SK-N-SH (cell line): ENCODE data around the gene UBE2U. TPM values are rescaled to one million over a fixed set of nuclear protein-coding genes. Genes with fewer than 3 reads are reported as not detected.

Source experiments
- CTCF ChIA-PET: fragments of 300-600, 350-600 bp; formaldehyde crosslinking; extraction: SDS; loops from one replicate; lab custom pipeline; 2021; lab: Yijun Ruan, JAX
- POLR2A ChIA-PET: fragments of 350-600 bp; sonication (Branson Sonifier 250); formaldehyde crosslinking; extraction: SDS; loops from one replicate; lab custom pipeline; 2020; ENCODE audit warnings: antibody characterized with exemption, inconsistent platforms; lab: Yijun Ruan, JAX
- DNase-seq: peaks from one replicate; pipeline ENCODE4 v3.0.0; 2012
- H2AFZ ChIP-seq: fragments of 200-600 bp; sonication (generic); 2 replicates; pipeline ENCODE4 v1.8.1; 2016; ENCODE audit warnings: antibody characterized with exemption, mild to moderate bottlenecking, low read depth
- H3F3A ChIP-seq: fragments of 200-600 bp; sonication (generic); replicated peaks from 2 replicates; pipeline ENCODE3; 2016; ENCODE audit warnings: antibody characterized with exemption, mild to moderate bottlenecking; ENCODE audit not compliant: insufficient read depth
- H3K27ac ChIP-seq, 2 experiments: fragments of 200-500 bp in 1 of 2; fragments of 200-600 bp in 1 of 2; sonication (Bioruptor generic) in 1 of 2; sonication (generic), shearing (Covaris generic) in 1 of 2; 2 replicates each; pipeline versions ENCODE4 v1.5.1 to v1.6.1; 2014 to 2016; ENCODE audit warnings: low read depth in 2 of 2, inconsistent platforms in 1 of 2, low read length in 1 of 2, mild to moderate bottlenecking in 1 of 2, mixed read lengths in 1 of 2
- H3K27me3 ChIP-seq: fragments of 200-600 bp; sonication (generic), shearing (Covaris generic); 2 replicates; pipeline ENCODE4 v1.6.1; 2016; ENCODE audit warnings: mixed run types; ENCODE audit not compliant: insufficient read depth
- H3K36me3 ChIP-seq, 2 experiments: fragments of 200-500 bp in 1 of 2; fragments of 200-600 bp in 1 of 2; sonication (Bioruptor generic) in 1 of 2; sonication (generic) in 1 of 2; replicated peaks in 1 of 2; 2 replicates each; pipeline versions ENCODE3 to v1.5.1; 2014 to 2016; ENCODE audit warnings: low read length in 1 of 2, mild to moderate bottlenecking in 1 of 2; ENCODE audit not compliant: insufficient read depth in 2 of 2, control insufficient read depth in 1 of 2
- H3K4me1 ChIP-seq, 2 experiments: fragments of 200-500 bp in 1 of 2; fragments of 200-600 bp in 1 of 2; sonication (Bioruptor generic) in 1 of 2; sonication (generic), shearing (Covaris generic) in 1 of 2; 2 replicates each; pipeline versions ENCODE4 v1.5.1 to v1.6.1; 2014 to 2016; ENCODE audit warnings: low read depth in 1 of 2, low read length in 1 of 2, mixed run types in 1 of 2; ENCODE audit not compliant: insufficient read depth in 2 of 2, control insufficient read depth in 1 of 2
- H3K4me2 ChIP-seq: fragments of 200-600 bp; sonication (generic), shearing (Covaris generic); 2 replicates; pipeline ENCODE4 v1.6.1; 2017; ENCODE audit warnings: mixed run types
- H3K4me3 ChIP-seq, 2 experiments: fragments of 200-500 bp in 1 of 2; fragments of 200-600 bp in 1 of 2; sonication (Bioruptor generic) in 1 of 2; sonication (generic), shearing (Covaris generic) in 1 of 2; 2 replicates each; pipeline versions ENCODE4 v1.5.1 to v1.8.1; 2014 to 2016; ENCODE audit warnings: low read depth in 2 of 2, inconsistent platforms in 1 of 2, low read length in 1 of 2, mild to moderate bottlenecking in 1 of 2, mixed read lengths in 1 of 2, moderate library complexity in 1 of 2
- H3K79me2 ChIP-seq: fragments of 200-600 bp; sonication (generic); 2 replicates; pipeline ENCODE4 v1.8.1; 2017; ENCODE audit warnings: mild to moderate bottlenecking; ENCODE audit not compliant: insufficient read depth
- H3K9ac ChIP-seq: fragments of 200-600 bp; sonication (generic); 2 replicates; pipeline ENCODE4 v1.6.1; 2017; ENCODE audit warnings: mixed run types
- H3K9me2 ChIP-seq: fragments of 200-600 bp; sonication (generic); 2 replicates; pipeline ENCODE4 v1.6.1; 2017; ENCODE audit warnings: mixed run types
- H3K9me3 ChIP-seq: fragments of 200-600 bp; sonication (generic); 2 replicates; pipeline ENCODE4 v1.6.1; 2017; ENCODE audit warnings: mixed run types, mild to moderate bottlenecking, moderate library complexity
- H4K20me1 ChIP-seq: fragments of 200-600 bp; sonication (generic); 2 replicates; pipeline ENCODE4 v1.6.1; 2017; ENCODE audit warnings: mild to moderate bottlenecking, mixed run types; ENCODE audit not compliant: insufficient read depth
- EP300 ChIP-seq, 2 experiments: IDR thresholded peaks; 2 replicates each; pipeline versions ENCODE4 v1.4.0 to v1.6.1; 2012; ENCODE audit warnings: borderline replicate concordance in 1 of 2, low read depth in 1 of 2, low read length in 1 of 2
- EZH2phosphoT487 ChIP-seq: fragments of 200-600 bp; sonication (generic); IDR thresholded peaks from 2 replicates; pipeline ENCODE4 v1.6.1; 2017; ENCODE audit warnings: low read depth, mixed run types, mild to moderate bottlenecking, antibody characterized with exemption, moderate library complexity, borderline replicate concordance
- FOXJ3 ChIP-seq: sonication (generic); formaldehyde crosslinking; IDR thresholded peaks from 2 replicates; pipeline ENCODE4 v1.5.1; 2020; ENCODE audit warnings: mild to moderate bottlenecking, missing genetic modification reagents
- FOXM1 ChIP-seq: IDR thresholded peaks from 2 replicates; pipeline ENCODE4 v1.4.0; 2012; ENCODE audit warnings: low read depth, mild to moderate bottlenecking
- GABPA ChIP-seq: IDR thresholded peaks from 2 replicates; pipeline ENCODE4 v1.4.0; 2012; ENCODE audit warnings: low read depth, mild to moderate bottlenecking
- NFIC ChIP-seq: IDR thresholded peaks from 2 replicates; pipeline ENCODE4 v1.4.0; 2012; ENCODE audit warnings: borderline replicate concordance
- POLR2AphosphoS5 ChIP-seq: IDR thresholded peaks from 2 replicates; pipeline ENCODE4 v1.6.1; 2012; ENCODE audit warnings: low read depth, low read length
- RCOR1 ChIP-seq: fragments of 150-350 bp; IDR thresholded peaks from 2 replicates; pipeline ENCODE4 v1.6.1; 2017; ENCODE audit warnings: antibody characterized with exemption, low read length
- SMC3 ChIP-seq: IDR thresholded peaks from 2 replicates; pipeline ENCODE4 v1.6.1; 2012; ENCODE audit warnings: low read depth, low read length, improper control_type of control experiment
- TAF1 ChIP-seq: IDR thresholded peaks from 2 replicates; pipeline ENCODE4 v1.6.1; 2012; ENCODE audit warnings: low read depth, mild to moderate bottlenecking, low read length, moderate library complexity, borderline replicate concordance
- TCF12 ChIP-seq: IDR thresholded peaks from 2 replicates; pipeline ENCODE4 v1.4.0; 2012
- TEAD4 ChIP-seq: IDR thresholded peaks from 2 replicates; pipeline ENCODE4 v1.4.0; 2012; ENCODE audit warnings: mild to moderate bottlenecking, borderline replicate concordance; ENCODE audit not compliant: insufficient read depth
- WGBS: methylation state at CpG from one replicate; pipeline ENCODE4 v1.1.6; 2017; ENCODE audit warnings: low lambda C conversion rate; 5-methylcytosine and 5-hydroxymethylcytosine counted together
- polyA plus RNA-seq, 3 experiments: library from polyadenylated mRNA; depleted of rRNA; stranded (reverse); fragments of >200 nt; gene quantifications; 2 replicates each; pipeline ENCODE4 v1.2.3, GENCODE V29; 2012
- TF ChIP-seq, protein P1 (sequence below): fragments of 150-350 bp; IDR thresholded peaks from 2 replicates; pipeline ENCODE4 v1.6.1; 2017; ENCODE audit warnings: antibody characterized with exemption, low read length, low read depth, borderline replicate concordance
- TF ChIP-seq, protein P2 (sequence below): IDR thresholded peaks from 2 replicates; pipeline ENCODE4 v1.4.0; 2012; ENCODE audit warnings: low read depth
- TF ChIP-seq, protein P3 (sequence below): fragments of 200-600 bp; sonication (generic); IDR thresholded peaks from 2 replicates; pipeline ENCODE4 v1.6.1; 2017; ENCODE audit warnings: antibody characterized with exemption, mild to moderate bottlenecking, moderate library complexity
- TF ChIP-seq, protein P4 (sequence below): IDR thresholded peaks from 2 replicates; pipeline ENCODE4; 2012

The UBE2U gene
- polyA plus RNA-seq, 1 of the 3 experiments (the other 2 are of a cell fraction) = not detected

DNA sequence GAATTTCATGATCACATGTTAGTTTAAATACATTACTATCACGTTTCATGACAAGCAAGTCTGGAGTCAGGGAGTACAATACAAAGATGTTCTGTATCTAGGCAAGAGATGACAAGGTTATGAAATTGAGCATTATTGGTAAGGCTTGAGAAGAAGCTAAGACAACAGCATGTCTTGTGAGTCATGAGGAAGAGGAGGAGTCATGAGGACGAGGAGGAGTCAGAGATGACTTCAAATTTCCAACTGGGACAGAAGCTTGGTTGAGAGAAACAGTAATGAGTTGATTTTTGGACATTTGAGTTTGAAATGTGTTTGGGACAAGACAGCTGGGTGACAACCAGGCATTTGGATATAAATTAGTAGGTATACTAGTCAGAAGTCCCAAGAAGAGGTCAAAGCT is 4.3 kb upstream of the UBE2U start:
- 61% methylated on average over 2 of the region's 2 CpGs for WGBS
- no peaks in the 10 kb centered on the region for H3K9me3 ChIP-seq
- H3K79me2 ChIP-seq = no peaks in the 10 kb centered on the region
- H3K4me2 ChIP-seq = no peak overlapping the region
- peaks cover 0 to 35% of the 10 kb centered on the region in 2 experiments; a peak in 2 of 4 replicates for H3K4me1 ChIP-seq
- no peak for DNase-seq
- ChIA-PET POLR2A (no interaction called here), CTCF (interaction anchor here (0.6 to 1.5 kb wide), 2 partner anchors 19 to 44 kb away, joined by 3 to 4 read pairs; no protein-coding TSS in a partner anchor)
- TF ChIP-seq POLR2AphosphoS5 (no peak), FOXJ3 (no peak), SMC3 (no peak), NFIC (no peak), FOXM1 (no peak), RCOR1 (no peak), GABPA (no peak), EZH2phosphoT487 (no peak), TCF12 (no peak), EP300 (IDR thresholded peaks at IDR 0.05; ENCODE audit: borderline replicate concordance in 1 of 2, low read depth in 1 of 2, low read length in 1 of 2) (no peak), TAF1 (no peak), TEAD4 (no peak)
- TF ChIP-seq, protein P1, sequence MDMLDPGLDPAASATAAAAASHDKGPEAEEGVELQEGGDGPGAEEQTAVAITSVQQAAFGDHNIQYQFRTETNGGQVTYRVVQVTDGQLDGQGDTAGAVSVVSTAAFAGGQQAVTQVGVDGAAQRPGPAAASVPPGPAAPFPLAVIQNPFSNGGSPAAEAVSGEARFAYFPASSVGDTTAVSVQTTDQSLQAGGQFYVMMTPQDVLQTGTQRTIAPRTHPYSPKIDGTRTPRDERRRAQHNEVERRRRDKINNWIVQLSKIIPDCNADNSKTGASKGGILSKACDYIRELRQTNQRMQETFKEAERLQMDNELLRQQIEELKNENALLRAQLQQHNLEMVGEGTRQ = no peak
- TF ChIP-seq, protein P2, sequence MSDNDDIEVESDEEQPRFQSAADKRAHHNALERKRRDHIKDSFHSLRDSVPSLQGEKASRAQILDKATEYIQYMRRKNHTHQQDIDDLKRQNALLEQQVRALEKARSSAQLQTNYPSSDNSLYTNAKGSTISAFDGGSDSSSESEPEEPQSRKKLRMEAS = no peak
- TF ChIP-seq, protein P3, sequence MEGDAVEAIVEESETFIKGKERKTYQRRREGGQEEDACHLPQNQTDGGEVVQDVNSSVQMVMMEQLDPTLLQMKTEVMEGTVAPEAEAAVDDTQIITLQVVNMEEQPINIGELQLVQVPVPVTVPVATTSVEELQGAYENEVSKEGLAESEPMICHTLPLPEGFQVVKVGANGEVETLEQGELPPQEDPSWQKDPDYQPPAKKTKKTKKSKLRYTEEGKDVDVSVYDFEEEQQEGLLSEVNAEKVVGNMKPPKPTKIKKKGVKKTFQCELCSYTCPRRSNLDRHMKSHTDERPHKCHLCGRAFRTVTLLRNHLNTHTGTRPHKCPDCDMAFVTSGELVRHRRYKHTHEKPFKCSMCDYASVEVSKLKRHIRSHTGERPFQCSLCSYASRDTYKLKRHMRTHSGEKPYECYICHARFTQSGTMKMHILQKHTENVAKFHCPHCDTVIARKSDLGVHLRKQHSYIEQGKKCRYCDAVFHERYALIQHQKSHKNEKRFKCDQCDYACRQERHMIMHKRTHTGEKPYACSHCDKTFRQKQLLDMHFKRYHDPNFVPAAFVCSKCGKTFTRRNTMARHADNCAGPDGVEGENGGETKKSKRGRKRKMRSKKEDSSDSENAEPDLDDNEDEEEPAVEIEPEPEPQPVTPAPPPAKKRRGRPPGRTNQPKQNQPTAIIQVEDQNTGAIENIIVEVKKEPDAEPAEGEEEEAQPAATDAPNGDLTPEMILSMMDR = no peak
- TF ChIP-seq, protein P4, sequence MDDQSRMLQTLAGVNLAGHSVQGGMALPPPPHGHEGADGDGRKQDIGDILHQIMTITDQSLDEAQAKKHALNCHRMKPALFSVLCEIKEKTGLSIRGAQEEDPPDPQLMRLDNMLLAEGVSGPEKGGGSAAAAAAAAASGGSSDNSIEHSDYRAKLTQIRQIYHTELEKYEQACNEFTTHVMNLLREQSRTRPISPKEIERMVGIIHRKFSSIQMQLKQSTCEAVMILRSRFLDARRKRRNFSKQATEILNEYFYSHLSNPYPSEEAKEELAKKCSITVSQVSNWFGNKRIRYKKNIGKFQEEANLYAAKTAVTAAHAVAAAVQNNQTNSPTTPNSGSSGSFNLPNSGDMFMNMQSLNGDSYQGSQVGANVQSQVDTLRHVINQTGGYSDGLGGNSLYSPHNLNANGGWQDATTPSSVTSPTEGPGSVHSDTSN = no peak
- no peak overlapping the region for H3K9ac ChIP-seq
- no peaks in the 10 kb centered on the region for H3K9me2 ChIP-seq
- no peaks in the 10 kb centered on the region for H3F3A ChIP-seq
- no peak overlapping the region for H2AFZ ChIP-seq
- no peak overlapping the region for H3K27ac ChIP-seq
- no peaks in the 10 kb centered on the region for H4K20me1 ChIP-seq
- no peaks in the 10 kb centered on the region for H3K36me3 ChIP-seq
- H3K4me3 ChIP-seq = no peak overlapping the region
- no peaks in the 10 kb centered on the region for H3K27me3 ChIP-seq
